H1 (cell line): ENCODE results near the gene ELMO1. TPM values are rescaled to one million over a fixed set of nuclear protein-coding genes. Genes with fewer than 3 reads are reported as not detected.

Source experiments
- RAD21 ChIP-seq, 2 experiments: IDR thresholded peaks in 1 of 2; conservative IDR thresholded peaks in 1 of 2; 2 replicates each; pipeline ENCODE4 v1.6.1; 2011; ENCODE audit warnings: low read depth in 2 of 2, low read length in 2 of 2, improper control_type of control experiment in 1 of 2, inconsistent platforms in 1 of 2, mild to moderate bottlenecking in 1 of 2, moderate library complexity in 1 of 2
- polyA plus RNA-seq, 7 experiments: library from polyadenylated mRNA; depleted of rRNA in 3 of 7; stranded (reverse) in 5 of 7; unstranded in 2 of 7; fragments of >200 nt in 5 of 7; fragments of 200-250 nt in 2 of 7; gene quantifications; 1 replicate in 5 of 7; 2 replicates in 1 of 7; 4 replicates in 1 of 7; pipeline versions ENCODE4 v1.2.1 to v1.2.3, GENCODE V29; 2011 to 2013; ENCODE audit warnings: missing spikeins in 2 of 7, mixed read lengths in 2 of 7
- total RNA-seq: library from RNA; stranded (reverse); fragmentation: NEBNext Ultra II Directional; extraction: Animal tissue kit (Norgen Biotek cat#: 25700); gene quantifications from 2 replicates; pipeline ENCODE4 v1.2.1, GENCODE V29; 2021

Gene ELMO1
- total and polyA plus RNA-seq, 2 of the 8 experiments (the other 6 are each of a cell fraction or from before 2014, with no cell fraction given), result 18.4 to 21.0 TPM

- TF ChIP-seq RAD21 (IDR thresholded peaks at IDR 0.05 in 1 of 2, conservative IDR thresholded peaks at IDR 0.05 in 1 of 2; ENCODE audit: low read depth in 2 of 2, low read length in 2 of 2), result no peak
Measured at GRCh38 chr7:37310327-37311080, 138.2 kb downstream of the ELMO1 start (continued).
